Neural progenitor cell (in vitro differentiated cells): Measurements from ENCODE around the gene ZBTB7B.

ENCODE experiments used
- EZH2 ChIP-seq: fragments of 200-600 bp; sonication (generic); IDR thresholded peaks from 2 replicates; pipeline ENCODE4 v1.6.1; 2017; ENCODE audit warnings: antibody characterized with exemption, mild to moderate bottlenecking, moderate library complexity
- EZH2phosphoT487 ChIP-seq: fragments of 200-600 bp; sonication (generic); IDR thresholded peaks from 2 replicates; pipeline ENCODE4 v1.6.1; 2017; ENCODE audit warnings: antibody characterized with exemption
- TF ChIP-seq, protein P1 (sequence below): fragments of 200-600 bp; sonication (generic); IDR thresholded peaks from 2 replicates; pipeline ENCODE4 v1.5.1; 2017; ENCODE audit warnings: antibody characterized with exemption, mild to moderate bottlenecking

DNA sequence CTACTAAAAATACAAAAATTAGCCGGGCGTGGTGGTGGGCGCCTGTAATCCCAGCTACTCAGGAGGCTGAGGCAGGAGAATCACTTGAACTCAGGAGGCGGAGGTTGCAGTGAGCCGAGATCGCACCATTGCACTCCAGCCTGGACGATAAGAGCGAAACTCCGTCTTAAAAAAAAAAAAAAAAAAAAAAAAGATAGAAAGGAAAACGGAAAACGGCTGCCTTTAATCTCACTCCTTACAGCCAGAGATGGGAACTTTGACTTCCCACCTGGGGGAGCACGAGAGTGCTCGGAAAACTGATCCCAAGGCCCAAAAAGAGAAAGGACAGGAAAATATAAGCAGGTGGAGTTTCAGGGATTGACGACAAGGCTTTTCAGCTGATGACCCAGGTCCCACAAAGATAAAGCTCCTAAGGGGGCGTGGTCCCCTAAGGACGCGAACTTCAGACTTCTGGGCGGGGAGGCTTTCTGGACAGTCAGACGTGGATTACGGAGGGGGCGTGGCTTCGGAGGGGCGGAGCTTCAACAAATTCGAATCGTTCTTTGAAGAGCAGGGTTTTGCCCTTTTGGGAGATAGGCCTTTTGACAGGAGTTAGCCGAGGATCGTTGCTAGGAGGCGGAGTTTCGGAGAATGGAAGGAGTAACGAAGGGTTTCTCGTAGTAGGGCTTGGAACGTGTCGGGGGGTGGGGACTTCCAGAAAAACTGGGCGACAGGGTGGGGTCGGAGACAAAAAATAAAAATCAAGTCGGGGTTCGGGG lies 29.1 kb upstream of the ZBTB7B start:
- TF ChIP-seq, protein P1, sequence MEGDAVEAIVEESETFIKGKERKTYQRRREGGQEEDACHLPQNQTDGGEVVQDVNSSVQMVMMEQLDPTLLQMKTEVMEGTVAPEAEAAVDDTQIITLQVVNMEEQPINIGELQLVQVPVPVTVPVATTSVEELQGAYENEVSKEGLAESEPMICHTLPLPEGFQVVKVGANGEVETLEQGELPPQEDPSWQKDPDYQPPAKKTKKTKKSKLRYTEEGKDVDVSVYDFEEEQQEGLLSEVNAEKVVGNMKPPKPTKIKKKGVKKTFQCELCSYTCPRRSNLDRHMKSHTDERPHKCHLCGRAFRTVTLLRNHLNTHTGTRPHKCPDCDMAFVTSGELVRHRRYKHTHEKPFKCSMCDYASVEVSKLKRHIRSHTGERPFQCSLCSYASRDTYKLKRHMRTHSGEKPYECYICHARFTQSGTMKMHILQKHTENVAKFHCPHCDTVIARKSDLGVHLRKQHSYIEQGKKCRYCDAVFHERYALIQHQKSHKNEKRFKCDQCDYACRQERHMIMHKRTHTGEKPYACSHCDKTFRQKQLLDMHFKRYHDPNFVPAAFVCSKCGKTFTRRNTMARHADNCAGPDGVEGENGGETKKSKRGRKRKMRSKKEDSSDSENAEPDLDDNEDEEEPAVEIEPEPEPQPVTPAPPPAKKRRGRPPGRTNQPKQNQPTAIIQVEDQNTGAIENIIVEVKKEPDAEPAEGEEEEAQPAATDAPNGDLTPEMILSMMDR = peak; percentile 14
- no peak for TF ChIP-seq EZH2
- no peak for TF ChIP-seq EZH2phosphoT487
